ENCODE measurements around the gene MARF1.
"Not testable (repeated sequence)": the region's sequence is repeated elsewhere in the genome, so short reads cannot be mapped to it uniquely, and the experiment has no call there.

Gene MARF1

GRCh38 chr16:15572329-15573001 lies 70.5 kb downstream of the MARF1 start:
- Histone ChIP-seq H3K4me3 (ENCODE audit: insufficient read length, low read depth) (no peak overlapping the region), H3K36me3 (ENCODE audit: insufficient read depth, insufficient read length, low read length) (no peaks in the 10 kb centered on the region), H3K9ac (ENCODE audit: insufficient read length, low read depth) (no peak overlapping the region), H3K4me1 (ENCODE audit: insufficient read depth, insufficient read length) (no peaks in the 10 kb centered on the region), H3K27me3 (ENCODE audit: insufficient read depth, insufficient read length) (no peaks in the 10 kb centered on the region), H3K9me3 (ENCODE audit: insufficient read depth, low read length) (no peaks in the 10 kb centered on the region)
- no peak for DNase-seq (ENCODE audit: low read depth, low spot score)
- TF ChIP-seq SUZ12 (IDR thresholded peaks at IDR 0.05; ENCODE audit: extremely low read depth, insufficient read depth, insufficient read length) = no peak
- no peak for TF ChIP-seq ZNF274 (IDR thresholded peaks at IDR 0.05; ENCODE audit: low read depth, low read length)
- TF ChIP-seq YY1 (IDR thresholded peaks at IDR 0.05; ENCODE audit: insufficient read depth, insufficient read length) = no peak

DNA sequence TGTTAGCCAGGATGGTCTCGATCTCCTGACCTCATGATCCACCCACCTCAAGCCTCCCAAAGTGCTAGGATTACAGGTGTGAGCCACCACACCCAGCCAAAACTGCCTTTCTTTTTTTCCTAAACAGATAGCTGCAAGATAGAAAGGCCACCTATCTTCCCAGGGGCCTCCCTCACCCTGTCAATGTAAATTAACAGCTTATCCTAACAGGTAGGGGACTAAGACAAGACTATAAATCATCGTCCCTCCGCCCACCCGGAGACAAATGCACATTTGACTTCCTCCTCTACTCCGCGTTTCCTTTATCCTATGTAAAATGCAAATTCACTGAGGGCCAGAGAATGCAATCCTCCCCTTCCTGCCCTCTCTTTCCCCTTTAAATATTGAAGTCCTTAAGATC lies 71.4 kb downstream of the MARF1 start:
- Histone ChIP-seq H3K4me1 (ENCODE audit: insufficient read depth, insufficient read length) (no peaks in the 10 kb centered on the region), H3K27me3 (ENCODE audit: insufficient read depth, insufficient read length) (no peaks in the 10 kb centered on the region), H3K4me3 (ENCODE audit: insufficient read length, low read depth) (no peak overlapping the region), H3K36me3 (ENCODE audit: insufficient read depth, insufficient read length, low read length) (no peaks in the 10 kb centered on the region), H3K9ac (ENCODE audit: insufficient read length, low read depth) (no peak overlapping the region), H3K9me3 (ENCODE audit: insufficient read depth, low read length) (no peaks in the 10 kb centered on the region)
- no peak for DNase-seq (ENCODE audit: low read depth, low spot score)
- TF ChIP-seq YY1 (IDR thresholded peaks at IDR 0.05; ENCODE audit: insufficient read depth, insufficient read length) = no peak
- TF ChIP-seq SUZ12 (IDR thresholded peaks at IDR 0.05; ENCODE audit: extremely low read depth, insufficient read depth, insufficient read length) = no peak
- no peak for TF ChIP-seq ZNF274 (IDR thresholded peaks at IDR 0.05; ENCODE audit: low read depth, low read length)

DNA sequence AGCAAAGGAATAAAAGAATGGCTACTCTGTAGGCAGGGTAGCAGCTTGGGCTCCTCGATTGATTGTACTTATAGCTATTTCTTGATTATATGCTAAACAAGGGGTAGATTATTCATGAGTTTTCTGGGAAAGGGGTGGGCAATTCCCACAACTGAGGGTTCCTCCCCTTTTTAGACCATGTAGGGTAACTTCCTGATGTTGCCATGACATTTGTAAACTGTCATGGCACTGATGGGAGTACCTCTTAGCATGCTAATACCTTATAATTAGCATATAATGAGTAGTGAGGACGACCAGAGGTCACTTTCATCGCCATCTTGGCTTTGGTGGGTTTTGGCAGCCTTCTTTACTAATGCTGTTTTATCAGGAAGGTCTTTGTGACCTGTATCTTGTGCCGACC lies 72.3 kb downstream of the MARF1 start:
- not testable (repeated sequence) for DNase-seq (ENCODE audit: low read depth, low spot score); H3K4me3 ChIP-seq (ENCODE audit: insufficient read length, low read depth); H3K27me3 ChIP-seq (ENCODE audit: insufficient read depth, insufficient read length); H3K9me3 ChIP-seq (ENCODE audit: insufficient read depth, low read length); H3K36me3 ChIP-seq (ENCODE audit: insufficient read depth, insufficient read length, low read length); H3K4me1 ChIP-seq (ENCODE audit: insufficient read depth, insufficient read length); H3K9ac ChIP-seq (ENCODE audit: insufficient read length, low read depth)

GRCh38 chr16:15567823-15568222 lies 75.1 kb downstream of the MARF1 start:
- DNase-seq (ENCODE audit: low read depth, low spot score) = no peak
- peaks cover 8% of the 10 kb centered on the region; the same call in 1 of the 2 replicates for H3K9me3 ChIP-seq (ENCODE audit: insufficient read depth, low read length)
- no peaks in the 10 kb centered on the region for H3K27me3 ChIP-seq (ENCODE audit: insufficient read depth, insufficient read length)
- no peak overlapping the region for H3K4me3 ChIP-seq (ENCODE audit: insufficient read length, low read depth)
- no peak for TF ChIP-seq SUZ12 (IDR thresholded peaks at IDR 0.05; ENCODE audit: extremely low read depth, insufficient read depth, insufficient read length)
- TF ChIP-seq ZNF274 (IDR thresholded peaks at IDR 0.05; ENCODE audit: low read depth, low read length) = no peak
- no peaks in the 10 kb centered on the region for H3K36me3 ChIP-seq (ENCODE audit: insufficient read depth, insufficient read length, low read length)
- no peak overlapping the region for H3K9ac ChIP-seq (ENCODE audit: insufficient read length, low read depth)
- H3K4me1 ChIP-seq (ENCODE audit: insufficient read depth, insufficient read length) = no peaks in the 10 kb centered on the region

GRCh38 chr16:15566095-15566494 lies 76.9 kb downstream of the MARF1 start:
- H3K36me3 ChIP-seq (ENCODE audit: insufficient read depth, insufficient read length, low read length) = no peaks in the 10 kb centered on the region
- H3K9me3 ChIP-seq (ENCODE audit: insufficient read depth, low read length) = peaks cover 8% of the 10 kb centered on the region; the same call in 1 of the 2 replicates
- no peaks in the 10 kb centered on the region for H3K4me1 ChIP-seq (ENCODE audit: insufficient read depth, insufficient read length)
- no peak overlapping the region for H3K4me3 ChIP-seq (ENCODE audit: insufficient read length, low read depth)
- H3K27me3 ChIP-seq (ENCODE audit: insufficient read depth, insufficient read length) = no peaks in the 10 kb centered on the region
- TF ChIP-seq YY1 (IDR thresholded peaks at IDR 0.05; ENCODE audit: insufficient read depth, insufficient read length) (no peak), SUZ12 (IDR thresholded peaks at IDR 0.05; ENCODE audit: extremely low read depth, insufficient read depth, insufficient read length) (no peak), ZNF274 (IDR thresholded peaks at IDR 0.05; ENCODE audit: low read depth, low read length) (no peak)
- H3K9ac ChIP-seq (ENCODE audit: insufficient read length, low read depth) = no peak overlapping the region
- no peak for DNase-seq (ENCODE audit: low read depth, low spot score)

DNA sequence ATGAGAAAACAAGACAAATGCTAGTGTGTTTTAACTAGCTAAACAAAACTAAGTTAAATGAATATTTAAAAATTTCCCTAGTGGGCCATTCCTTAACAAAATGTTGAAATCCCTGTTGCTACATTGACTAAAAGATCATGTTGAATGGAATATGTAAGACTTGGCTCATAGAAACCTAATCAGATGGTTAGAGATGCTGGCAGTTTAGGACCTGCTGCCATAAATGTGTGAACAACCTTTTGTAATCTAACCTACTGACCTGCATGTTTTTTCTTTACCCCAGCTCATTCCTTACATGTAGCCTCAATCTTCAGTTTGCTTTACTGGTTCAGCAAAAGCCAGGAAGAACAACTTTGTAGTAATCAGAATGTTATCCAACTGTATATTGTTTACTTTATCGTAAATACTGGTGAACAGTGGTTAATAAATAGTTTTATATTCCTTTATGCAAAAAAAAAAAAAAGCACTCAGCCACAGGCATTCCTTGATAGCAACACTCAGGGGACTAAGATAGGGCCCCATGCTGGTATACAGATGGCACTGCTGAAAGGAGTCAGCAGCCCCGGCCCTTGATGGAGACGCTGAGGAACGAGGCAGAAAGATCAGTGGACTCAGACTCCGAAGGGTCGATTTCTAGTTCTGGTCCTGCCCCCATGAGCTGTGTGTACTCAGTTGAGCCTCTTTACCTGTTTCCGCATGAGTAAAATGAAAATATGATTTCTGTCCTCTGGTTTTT lies 78.2 kb downstream of the MARF1 start:
- Histone ChIP-seq H3K36me3 (ENCODE audit: insufficient read depth, insufficient read length, low read length) (no peaks in the 10 kb centered on the region), H3K9me3 (ENCODE audit: insufficient read depth, low read length) (peaks cover 8% of the 10 kb centered on the region; the same call in 1 of the 2 replicates), H3K4me3 (ENCODE audit: insufficient read length, low read depth) (no peak overlapping the region), H3K27me3 (ENCODE audit: insufficient read depth, insufficient read length) (no peaks in the 10 kb centered on the region), H3K9ac (ENCODE audit: insufficient read length, low read depth) (no peak overlapping the region), H3K4me1 (ENCODE audit: insufficient read depth, insufficient read length) (no peaks in the 10 kb centered on the region)
- no peak for DNase-seq (ENCODE audit: low read depth, low spot score)
- TF ChIP-seq ZNF274 (IDR thresholded peaks at IDR 0.05; ENCODE audit: low read depth, low read length) (no peak), SUZ12 (IDR thresholded peaks at IDR 0.05; ENCODE audit: extremely low read depth, insufficient read depth, insufficient read length) (no peak), YY1 (IDR thresholded peaks at IDR 0.05; ENCODE audit: insufficient read depth, insufficient read length) (no peak)

DNA sequence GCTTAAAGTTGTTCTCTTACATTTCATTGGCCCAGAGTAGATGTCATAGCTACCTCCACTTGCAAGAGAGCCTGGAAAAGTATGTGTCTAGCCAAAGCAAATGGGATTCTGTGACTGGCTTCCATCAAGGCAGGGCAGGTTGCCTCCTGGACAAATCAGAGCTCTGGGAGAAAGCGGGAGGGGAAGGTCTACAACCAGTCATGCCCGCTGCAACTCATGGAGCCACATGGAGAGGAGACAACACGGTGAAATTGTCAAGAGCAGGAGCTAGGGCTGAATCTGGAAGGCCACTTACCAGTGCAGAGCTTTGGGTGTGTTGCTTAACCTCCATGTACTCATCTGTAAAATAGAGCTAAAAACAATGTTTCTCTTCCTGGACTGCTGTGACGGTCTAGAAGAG lies 83.8 kb downstream of the MARF1 start:
- Histone ChIP-seq H3K9me3 (ENCODE audit: insufficient read depth, low read length) (peaks cover 8% of the 10 kb centered on the region; the same call in 1 of the 2 replicates), H3K4me3 (ENCODE audit: insufficient read length, low read depth) (no peak overlapping the region), H3K27me3 (ENCODE audit: insufficient read depth, insufficient read length) (no peaks in the 10 kb centered on the region), H3K36me3 (ENCODE audit: insufficient read depth, insufficient read length, low read length) (no peaks in the 10 kb centered on the region), H3K4me1 (ENCODE audit: insufficient read depth, insufficient read length) (no peaks in the 10 kb centered on the region), H3K9ac (ENCODE audit: insufficient read length, low read depth) (no peak overlapping the region)
- no peak for DNase-seq (ENCODE audit: low read depth, low spot score)
- TF ChIP-seq SUZ12 (IDR thresholded peaks at IDR 0.05; ENCODE audit: extremely low read depth, insufficient read depth, insufficient read length) (no peak), ZNF274 (IDR thresholded peaks at IDR 0.05; ENCODE audit: low read depth, low read length) (no peak), YY1 (IDR thresholded peaks at IDR 0.05; ENCODE audit: insufficient read depth, insufficient read length) (no peak)

Data from NT2/D1 (cell line).